HL-60 (cell line): ENCODE results near the gene GOLGA8B.

Source experiments
- CTCF ChIP-seq: IDR thresholded peaks from one replicate; pipeline ENCODE4 v1.5.1; 2011; ENCODE audit warnings: low read length, control low read depth, inconsistent platforms; ENCODE audit not compliant: insufficient read depth
- GABPA ChIP-seq: IDR thresholded peaks from 2 replicates; pipeline ENCODE4 v1.6.1; 2012; ENCODE audit warnings: low read depth
- POLR2AphosphoS5 ChIP-seq: IDR thresholded peaks from 2 replicates; pipeline ENCODE4 v1.6.1; 2012; ENCODE audit warnings: low read depth
- REST ChIP-seq: IDR thresholded peaks from 2 replicates; pipeline ENCODE4 v1.6.1; 2012; ENCODE audit warnings: low read depth; ENCODE audit not compliant: insufficient replicate concordance
- SPI1 ChIP-seq: IDR thresholded peaks from 2 replicates; pipeline ENCODE4 v1.6.1; 2012; ENCODE audit warnings: low read depth, mild to moderate bottlenecking, borderline replicate concordance

- no peak for TF ChIP-seq CTCF
- no peak for TF ChIP-seq GABPA
- no peak for TF ChIP-seq SPI1
- TF ChIP-seq POLR2AphosphoS5, result no peak
- no peak for TF ChIP-seq REST
These were observed 15.5 kb upstream of the GOLGA8B start for GRCh38 chr15:34598799-34599585.
